SK-N-DZ (cell line): ENCODE data around the gene GAS7.

Experiments
- DNase-seq: peaks from one replicate; pipeline ENCODE4 v3.0.0-alpha.2; 2015; ENCODE audit warnings: low spot score

Gene GAS7

DNA sequence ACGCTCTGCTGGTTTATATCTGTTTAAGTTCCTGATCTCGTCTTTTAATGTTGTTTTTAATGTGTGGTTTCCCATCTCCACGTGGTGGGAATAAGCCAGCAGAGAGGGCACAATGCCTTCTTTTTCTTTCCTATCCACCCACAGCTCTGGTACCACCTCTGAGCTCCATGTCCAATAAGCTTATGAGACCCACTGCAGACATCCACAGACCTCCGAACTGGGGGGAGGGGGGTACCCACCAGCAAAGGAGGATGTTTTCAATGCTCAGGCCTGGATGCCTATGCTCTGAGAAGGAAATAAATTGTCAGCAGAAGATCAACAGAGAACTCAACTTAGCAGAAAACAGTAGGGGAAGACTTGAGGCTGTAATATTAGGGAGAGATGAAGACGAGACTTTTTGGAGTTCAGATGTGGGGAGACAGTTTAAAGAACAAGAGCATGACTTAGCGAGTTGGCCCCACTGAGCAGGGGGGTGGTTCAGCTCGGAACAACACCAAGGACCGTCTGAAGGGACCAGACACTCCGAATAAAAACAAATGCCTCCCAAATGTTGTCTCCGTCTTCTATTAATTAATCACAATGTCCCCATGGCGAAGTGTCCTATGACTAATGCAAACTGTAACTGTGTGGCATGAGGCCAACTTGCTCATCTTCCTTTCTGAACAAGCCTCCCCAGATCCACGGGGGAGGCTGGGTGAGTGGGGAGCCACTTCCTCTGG lies 62.7 kb downstream of the GAS7 start:
- DNase-seq: no peak

DNA sequence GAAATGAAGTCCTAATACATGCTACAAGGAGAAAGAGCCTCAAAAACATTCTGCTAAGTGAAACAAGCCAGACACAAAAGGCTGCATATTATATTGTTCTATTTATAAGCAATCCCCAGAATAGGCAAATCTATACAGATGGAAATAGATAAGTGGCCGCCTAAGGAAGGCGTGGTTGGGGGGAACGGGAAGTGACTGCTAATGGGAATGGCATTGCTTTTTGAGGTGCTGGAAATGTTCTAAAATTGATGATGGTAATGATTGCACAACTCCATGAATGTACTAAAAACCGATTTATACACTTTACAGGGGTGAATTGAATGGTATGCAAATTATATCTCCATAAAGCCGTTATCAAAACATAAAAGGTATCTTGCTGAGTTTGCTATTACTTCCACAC lies 67.7 kb downstream of the GAS7 start:
- no peak for DNase-seq

DNA sequence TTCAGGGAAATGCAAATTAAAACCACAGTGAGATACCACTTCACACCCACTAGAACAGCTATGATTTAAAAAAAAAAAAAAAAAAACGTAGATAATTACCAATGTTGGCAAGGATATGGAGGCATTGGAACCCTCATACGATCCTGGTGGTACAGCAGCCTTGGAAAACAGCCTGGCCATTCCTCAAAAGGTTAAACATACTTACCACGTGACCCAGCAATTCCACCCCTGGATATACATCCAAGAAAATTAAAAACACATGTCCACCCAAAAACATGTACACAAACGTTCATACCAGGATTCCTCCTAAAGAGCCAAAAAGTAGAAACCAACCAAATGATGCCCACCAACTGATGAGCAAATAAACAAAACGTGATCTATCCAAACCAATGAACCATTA lies 68.1 kb downstream of the GAS7 start:
- no peak for DNase-seq

DNA sequence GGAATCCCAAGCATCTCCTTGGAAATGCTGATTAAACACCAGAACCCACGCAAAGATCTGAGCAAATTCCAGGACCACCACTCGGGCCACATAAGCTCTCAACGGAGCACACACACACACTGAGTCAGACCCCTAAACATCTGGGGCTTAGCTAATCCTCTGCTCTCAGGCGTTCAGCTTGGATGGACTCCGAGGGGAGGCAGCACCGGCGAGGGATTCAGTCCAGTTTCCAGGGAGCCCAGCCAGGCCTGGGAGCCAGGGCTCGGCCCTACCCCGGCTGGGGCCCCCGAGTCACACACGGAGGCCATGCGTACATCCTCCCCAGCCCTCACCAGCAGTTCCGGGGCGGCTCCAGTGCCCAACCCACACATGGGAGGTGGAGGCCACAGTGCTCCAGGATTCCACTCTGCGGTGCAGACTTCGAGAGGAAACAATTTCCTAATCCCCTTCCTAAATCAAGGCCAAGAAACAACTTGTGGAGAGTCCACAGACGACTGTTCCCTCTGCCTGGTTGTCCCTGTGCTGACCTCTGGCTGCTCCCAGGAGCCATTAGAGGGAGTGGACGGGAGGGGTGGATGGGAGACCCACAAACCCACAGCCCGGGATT lies 70.5 kb downstream of the GAS7 start:
- no peak for DNase-seq

DNA sequence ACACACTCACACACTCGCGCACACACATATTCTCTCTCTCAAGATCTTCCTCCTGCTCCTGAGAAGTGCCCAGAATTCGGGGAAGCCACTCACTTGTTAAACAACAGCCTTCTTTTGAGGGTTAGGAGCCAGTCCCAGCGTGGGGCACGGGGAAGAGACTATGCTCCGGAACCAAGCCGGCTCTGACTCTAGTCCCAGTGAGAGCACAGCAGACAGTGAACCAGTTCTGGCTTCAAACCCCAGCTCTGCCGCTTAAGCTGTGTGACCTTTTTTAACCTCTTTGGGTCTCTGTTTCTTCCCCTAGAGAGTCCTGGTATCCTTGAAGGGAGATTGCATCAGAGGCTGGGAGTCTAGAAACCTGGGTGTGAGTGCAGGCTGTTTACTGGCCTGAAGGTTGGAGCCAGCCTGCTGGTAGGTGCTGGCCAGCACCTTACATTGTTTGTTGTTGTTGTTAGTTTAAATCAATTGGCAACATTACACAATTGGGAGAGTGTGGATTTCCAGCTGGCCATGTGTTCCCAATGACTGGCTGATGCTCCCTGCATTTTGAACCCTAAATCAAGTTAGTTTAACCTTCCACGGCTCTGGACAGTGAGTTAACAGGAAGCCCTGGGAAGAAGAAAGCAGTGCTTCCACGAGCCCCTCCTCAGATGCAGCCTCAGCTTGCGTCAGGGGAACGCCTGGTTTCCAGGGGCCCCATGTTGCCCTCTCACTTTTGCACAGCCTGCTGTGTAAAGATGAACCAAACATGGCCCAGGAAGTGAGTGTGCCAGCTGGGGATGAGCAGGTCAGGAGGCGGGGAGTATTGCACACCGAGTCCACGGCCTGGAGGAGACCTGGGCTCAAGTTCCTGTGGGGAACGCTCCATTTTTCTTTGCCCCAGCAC lies 71.5 kb downstream of the GAS7 start:
- no peak for DNase-seq

DNA sequence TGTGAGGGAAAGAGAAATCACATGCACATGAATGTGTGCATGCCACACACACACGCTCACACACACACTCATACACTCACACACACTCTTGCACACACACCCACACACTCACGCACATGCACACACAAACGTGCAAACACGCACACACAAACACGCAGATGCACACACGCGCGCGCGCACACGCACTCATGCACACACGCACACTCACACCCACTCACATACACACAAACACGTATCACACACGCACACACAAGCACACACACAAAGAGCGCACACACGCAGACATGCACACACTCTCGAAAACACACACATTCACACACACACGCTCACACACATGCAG lies 72.2 kb downstream of the GAS7 start:
- no peak for DNase-seq

DNA sequence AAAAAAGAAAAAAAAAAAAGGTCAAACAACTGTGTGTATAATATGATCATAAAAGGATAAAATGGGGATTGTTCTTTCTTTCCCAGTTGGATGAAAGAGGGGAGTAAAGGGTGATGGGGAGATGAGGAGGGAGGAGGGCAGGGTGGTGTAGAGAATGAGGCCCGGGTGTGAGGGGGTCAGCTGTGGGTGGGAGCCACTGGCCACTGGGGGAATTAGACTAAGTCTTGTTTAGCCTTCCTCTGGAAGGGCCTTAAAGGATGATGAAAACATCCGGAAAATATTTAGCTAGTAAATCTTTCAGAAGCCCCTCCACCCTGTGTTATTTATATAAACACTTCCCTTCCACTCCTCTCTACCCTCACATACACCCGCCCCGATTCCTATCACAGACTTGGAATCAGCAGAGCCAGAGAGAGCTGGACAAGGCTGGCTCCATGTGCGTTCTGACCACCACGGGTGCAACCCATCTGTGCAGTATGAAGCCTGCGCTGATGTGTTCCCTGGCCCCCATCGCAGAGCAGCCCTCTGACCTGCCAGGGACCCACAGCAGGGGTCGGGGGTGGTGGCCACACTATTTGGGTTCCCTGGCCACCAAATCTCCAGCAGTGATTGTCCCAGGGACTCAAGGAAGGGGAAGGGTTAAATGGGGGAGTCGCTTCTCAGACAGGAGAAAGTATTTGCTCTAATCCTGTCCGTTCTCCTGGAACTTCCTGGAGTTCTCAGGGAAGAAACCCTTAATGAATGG lies 72.7 kb downstream of the GAS7 start:
- no peak for DNase-seq

DNA sequence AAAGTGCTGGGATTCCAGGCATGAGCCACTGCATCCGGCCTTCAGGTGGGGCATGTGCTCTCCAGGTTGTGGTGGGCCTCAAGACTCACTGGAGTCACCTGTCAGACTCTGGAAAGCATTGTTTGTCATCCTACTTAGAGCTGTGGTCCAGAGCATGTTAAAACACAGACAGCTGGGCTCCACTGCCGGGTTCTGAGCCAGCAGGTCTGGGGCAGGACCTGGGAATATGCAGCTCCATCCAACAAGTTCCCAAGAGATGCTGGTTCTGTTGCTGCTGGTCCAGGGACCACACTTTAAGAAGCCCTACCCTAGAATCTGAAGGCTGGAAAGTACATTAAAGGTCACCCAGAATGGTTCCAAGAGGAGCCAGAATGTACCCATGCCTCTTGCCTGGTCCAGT lies 75.3 kb downstream of the GAS7 start:
- DNase-seq: no peak

DNA sequence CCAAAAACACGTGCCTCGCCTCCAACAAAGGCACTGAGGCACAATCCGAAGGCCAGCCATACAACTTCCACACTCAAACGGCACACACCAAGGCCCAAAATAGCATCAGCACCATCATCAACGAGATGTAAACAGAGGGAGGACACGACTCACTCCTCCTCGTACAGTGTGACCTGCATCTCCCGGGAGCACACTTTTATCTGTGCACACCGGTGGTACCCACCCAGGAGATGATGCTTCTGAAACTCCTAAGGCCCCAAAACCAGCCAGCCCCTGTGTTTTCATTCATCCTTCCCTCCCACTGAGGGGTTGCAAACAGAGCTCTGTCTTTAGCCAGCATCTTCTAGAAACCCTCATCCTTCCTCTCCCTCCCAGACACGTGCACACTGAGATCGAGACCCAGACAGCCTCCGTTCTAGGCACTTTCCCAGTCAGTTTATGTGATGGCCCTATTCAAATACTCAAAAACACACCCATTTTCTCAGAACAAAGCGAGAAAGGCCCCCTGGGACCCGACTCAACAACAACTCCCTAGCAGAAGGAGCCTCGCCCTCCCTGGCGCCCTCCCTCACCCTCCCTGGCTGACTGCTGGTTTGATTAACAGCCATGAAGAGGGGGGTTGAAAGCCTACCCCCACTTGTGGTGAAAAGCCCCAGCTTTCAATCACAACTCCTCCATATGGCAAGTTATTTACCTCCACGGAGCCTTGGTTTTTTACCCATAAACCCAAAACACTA lies 76.3 kb downstream of the GAS7 start:
- DNase-seq: no peak

DNA sequence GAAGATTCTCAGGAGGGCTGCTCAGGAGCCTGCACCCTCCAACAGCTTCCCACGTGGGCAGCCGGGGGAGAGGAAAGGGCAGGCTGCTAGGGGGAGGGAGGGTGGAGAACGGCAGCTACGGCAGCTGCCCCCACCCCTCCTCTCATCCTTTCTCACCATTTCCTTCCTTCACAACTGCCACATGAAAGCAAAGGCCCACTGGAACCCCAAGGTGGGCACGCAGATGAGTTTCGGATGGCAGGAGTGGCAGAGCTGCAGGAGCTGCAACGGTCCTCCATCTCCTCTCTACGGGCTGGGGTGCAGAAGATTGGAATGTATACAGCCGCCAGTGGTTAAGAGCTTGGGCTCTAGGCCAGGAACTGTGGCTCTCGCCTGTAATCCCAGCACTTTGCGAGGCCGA lies 77.7 kb downstream of the GAS7 start:
- no peak for DNase-seq

DNA sequence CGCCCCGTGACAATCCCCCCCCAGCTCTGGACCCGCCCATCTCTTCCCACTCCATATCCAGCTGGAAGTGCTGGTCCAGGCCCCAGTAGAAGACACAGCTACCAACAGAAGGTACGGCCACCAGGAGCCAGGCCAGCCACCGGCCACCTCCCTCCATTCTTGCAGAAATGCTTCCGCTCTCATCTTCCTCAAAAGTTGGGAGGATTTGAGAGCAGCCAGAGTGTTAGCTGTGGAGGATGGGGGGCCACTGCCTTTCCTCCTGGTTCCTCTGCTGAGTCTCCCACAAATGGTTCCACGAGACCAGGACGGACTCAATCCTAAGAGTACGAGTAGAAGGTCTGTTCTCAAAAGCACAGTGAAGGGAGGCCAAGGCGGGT lies 78.3 kb downstream of the GAS7 start:
- DNase-seq: no peak

DNA sequence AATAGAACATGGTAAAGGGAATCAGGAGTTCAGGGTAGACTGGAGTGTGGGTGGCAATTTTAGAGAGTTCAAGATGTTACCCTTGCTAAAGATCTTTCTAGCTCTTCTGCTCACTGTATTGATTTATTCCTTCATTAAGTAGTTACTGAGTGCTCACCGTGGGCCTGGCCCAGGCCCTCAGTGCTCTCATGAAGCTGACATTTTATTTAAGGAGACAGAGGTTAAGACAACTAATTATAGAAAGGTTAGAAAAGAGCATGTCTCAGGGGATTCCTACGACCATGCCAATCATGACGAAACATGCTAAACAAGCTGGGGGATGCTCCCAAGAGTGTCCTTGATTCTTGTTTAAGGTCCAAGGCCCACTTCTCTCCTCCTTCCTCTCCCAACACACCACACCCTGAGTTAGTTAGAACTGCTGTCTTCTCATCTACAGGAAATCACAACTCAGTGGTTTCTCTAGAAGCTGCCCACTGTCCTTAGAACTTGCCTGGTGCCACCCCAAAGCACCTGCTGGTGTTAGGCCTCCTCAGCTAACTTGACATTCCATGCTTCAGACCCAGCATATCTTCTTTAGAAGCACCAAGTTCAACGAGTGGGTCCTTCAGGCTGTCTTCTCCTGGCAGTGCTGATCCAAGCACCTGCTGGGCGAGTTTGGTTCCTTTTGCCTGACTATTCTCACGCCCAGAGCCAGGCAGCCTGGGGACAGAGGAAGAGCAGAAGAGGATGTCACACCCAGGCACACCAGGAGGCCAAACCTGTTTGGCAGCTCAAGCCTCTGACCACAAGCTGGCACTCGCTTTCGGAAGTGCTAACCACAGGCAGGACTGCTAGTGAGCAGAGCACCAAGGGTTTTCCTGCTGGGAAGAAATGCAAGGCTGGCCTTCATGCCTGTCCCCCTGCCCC lies 79.0 kb downstream of the GAS7 start:
- DNase-seq: no peak

DNA sequence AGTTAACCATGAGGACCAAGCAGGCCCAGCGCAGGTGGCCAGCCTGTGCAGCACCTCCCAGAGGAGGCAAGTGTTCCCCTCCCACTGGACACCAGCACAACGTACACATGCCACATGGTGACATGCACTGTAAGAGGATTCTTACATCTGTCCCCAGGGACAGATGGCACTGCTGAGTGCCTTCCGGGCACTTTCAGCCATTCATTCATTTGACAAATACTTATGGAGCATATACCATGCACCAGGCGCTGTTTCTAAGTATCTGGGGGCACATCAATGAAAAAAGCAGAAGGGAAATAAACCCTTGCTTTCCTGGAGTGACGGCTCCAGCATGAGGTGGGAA lies 79.6 kb downstream of the GAS7 start:
- DNase-seq: no peak

DNA sequence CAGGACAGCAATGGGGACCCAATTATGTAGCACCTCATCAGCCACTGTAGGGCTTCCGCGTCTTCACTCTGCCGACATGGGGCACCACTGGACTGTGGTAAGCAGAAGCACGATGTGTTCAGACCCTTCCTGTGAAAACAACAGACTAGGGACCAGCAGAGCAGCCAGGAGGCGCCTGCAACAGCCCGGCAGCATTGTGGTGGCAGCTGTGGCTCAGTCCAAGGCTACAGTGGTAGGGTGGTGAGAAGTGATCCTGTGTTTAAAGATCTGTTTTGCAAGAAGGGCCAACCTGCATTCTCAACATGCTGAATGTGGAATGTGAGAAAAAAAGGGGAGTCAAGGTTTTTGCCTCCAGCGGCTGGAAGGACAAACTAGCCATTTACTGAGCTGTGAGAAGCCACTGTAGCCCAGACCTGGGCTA lies 80.8 kb downstream of the GAS7 start:
- DNase-seq: no peak

DNA sequence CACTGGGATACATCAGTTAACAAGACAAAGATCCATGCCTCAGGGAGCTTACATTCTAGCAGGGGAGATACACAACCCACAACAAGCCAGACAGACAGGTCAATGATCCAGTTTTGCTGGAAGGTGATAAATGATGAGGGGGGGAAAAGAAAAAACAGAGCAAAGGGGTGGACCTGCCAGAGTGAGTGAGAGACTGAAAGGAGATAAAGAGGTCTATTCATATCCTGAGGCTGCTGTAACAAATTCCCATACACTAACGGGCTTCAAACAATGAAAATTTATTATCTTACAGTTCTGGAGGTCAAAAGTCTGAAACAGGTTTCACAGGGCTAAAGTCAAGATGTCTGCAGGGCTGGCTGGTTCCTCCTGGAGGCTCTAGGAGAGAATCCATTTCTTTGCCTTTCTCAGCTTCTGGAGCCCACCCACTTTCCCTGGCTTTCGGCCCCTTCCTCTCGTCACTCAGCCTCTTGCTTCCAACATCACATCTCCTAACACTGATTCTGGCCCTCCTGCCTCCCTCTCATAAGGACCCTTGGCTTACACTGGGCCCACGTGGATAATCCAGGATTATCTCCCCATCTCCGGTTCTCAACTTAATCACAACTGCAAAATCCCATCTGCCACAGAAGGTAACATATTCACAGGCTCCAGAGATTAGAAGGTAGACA lies 81.5 kb downstream of the GAS7 start:
- DNase-seq: no peak

DNA sequence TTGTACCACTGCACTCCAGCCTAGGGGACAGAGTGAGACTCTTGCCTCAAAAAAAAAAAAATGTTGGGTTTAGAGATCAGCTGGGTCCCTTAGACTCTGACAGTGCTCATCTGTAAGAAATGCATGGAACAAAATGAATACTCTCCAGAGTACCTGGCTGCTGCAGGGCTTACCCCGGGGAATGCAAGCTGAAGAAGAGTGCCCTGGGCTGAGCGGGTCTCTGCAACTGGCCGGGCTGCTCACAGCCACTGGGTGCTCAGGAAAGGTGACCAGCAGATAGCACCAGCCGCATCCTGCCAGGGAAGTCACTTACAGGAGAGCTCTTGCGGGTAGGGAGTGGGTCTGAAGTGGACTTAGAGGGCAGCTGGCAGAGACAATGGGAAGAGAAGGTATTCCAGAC lies 82.1 kb downstream of the GAS7 start:
- no peak for DNase-seq

DNA sequence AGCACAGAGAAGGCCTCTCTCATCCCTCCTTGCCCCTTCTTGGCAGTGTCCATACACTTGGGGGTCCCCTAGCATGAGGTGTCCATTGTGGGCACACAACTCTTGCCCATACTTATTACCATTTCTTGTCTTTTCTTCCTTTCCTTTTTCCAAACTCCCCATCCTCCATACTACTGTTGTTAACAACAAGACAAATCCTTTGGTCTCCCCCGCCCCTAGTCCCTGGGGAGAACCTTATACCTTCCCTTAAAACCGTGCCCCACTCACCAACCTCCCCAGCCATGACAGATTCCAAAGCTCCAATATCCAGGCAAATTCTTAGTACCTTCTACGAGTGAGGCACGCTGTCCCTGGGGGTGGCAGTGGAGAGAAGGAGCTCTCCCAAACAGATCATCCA lies 82.9 kb downstream of the GAS7 start:
- no peak for DNase-seq

DNA sequence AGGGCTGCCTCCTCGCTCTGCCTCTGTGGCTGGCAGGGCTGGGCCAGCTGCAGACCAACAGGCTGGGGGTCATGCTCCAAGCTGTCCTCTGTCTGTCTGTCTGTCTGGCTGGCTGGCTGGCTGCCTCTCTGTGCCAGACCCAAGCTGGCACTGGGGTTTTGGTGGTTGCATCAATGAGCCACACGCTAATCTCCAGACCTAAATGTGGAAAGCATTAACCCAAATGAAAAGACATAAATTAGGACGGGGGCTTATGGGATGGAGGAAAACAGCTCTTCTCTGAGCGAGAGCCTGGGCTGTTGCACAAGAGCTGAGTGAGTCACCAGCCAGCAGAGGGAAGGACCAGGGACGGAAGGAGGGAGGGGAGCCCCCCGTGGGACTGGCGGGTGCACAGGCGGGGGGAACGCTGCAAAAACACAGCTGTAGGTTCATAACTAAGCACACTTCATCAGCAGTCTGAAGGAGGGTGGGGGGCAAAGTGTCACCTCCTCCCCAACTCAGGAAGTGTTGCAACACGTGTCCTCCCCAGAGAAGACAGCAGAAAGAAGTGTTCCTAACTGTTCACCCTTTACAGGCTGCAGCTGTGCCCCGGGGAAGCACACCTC lies 83.4 kb downstream of the GAS7 start:
- DNase-seq: no peak

DNA sequence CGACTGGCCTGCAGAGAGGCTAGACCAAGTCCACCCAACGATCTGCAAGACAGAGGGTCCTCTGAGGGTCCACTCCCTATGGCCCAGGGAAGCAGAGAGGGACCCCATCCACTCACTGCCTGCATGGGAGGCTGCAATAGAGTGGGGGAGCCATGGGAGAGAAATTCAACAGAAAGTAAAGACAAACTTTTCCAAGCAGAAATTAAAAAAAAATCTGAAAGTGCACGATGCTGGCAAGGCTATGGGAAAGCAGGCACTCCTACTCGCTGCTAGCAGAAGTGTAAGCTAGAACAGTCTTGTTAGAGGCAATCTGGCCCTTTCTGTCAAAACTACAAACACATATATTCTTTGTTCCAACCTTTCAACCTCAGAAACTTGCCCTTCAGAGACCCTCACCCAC lies 85.4 kb downstream of the GAS7 start:
- DNase-seq: no peak
